Measurements from ENCODE around the gene IGF1.

- TF ChIP-seq CTCF (IDR thresholded peaks at IDR 0.05) (no peak), POLR2A (IDR thresholded peaks at IDR 0.05) (no peak)
These were observed 69.9 kb downstream of the IGF1 start for GRCh38 chr12:102410511-102410910.
